Heart right ventricle (tissue), 16 donors: ENCODE data around the gene CYP19A1. TPM values are rescaled to one million over a fixed set of nuclear protein-coding genes. Genes with fewer than 3 reads are reported as not detected.

ENCODE experiments used
- ATAC-seq, 8 donors: fragments of 200-7000 bp; cut with Tn5 transposase; one replicate each; pipeline ENCODE4 v1.9.1; 2020; ENCODE audit warnings: mild to moderate bottlenecking in 8 of 8, moderate library complexity in 8 of 8, moderate number of reproducible peaks in 1 of 8
- DNase-seq, 2 donors: peaks; one replicate each; pipeline ENCODE4 v3.0.0-alpha.2; 2020
- H3K27ac ChIP-seq, 10 donors: fragments of 200-600 bp; sonication (generic) in 2 of 10; one replicate each; pipeline versions ENCODE4 v1.5.0 to v1.8.0; 2020 to 2022; ENCODE audit warnings: mild to moderate bottlenecking in 3 of 10
- H3K27me3 ChIP-seq, 7 donors: fragments of 200-600 bp; one replicate each; pipeline ENCODE4 v1.8.0; 2021 to 2022; ENCODE audit warnings: mild to moderate bottlenecking in 2 of 7
- H3K36me3 ChIP-seq, 9 donors: fragments of 200-600 bp; sonication (generic) in 1 of 9; one replicate each; pipeline versions ENCODE4 v1.5.0 to v1.8.0; 2020 to 2022; ENCODE audit warnings: mild to moderate bottlenecking in 2 of 9
- H3K4me1 ChIP-seq, 9 donors: fragments of 200-600 bp; sonication (generic) in 1 of 9; one replicate each; pipeline versions ENCODE4 v1.5.0 to v1.8.0; 2020 to 2022; ENCODE audit warnings: mild to moderate bottlenecking in 4 of 9
- H3K4me3 ChIP-seq, 10 donors: fragments of 200-600 bp; sonication (generic) in 2 of 10; one replicate each; pipeline versions ENCODE4 v1.5.0 to v1.8.0; 2020 to 2022; ENCODE audit warnings: mild to moderate bottlenecking in 7 of 10, moderate library complexity in 2 of 10
- H3K9me3 ChIP-seq, 11 donors: fragments of 200-600 bp in 10 of 11; sonication (generic) in 2 of 11; one replicate each; pipeline versions ENCODE4 v1.5.0 to v1.8.0; 2013 to 2022; ENCODE audit warnings: mild to moderate bottlenecking in 2 of 11, control low read depth in 1 of 11, moderate library complexity in 1 of 11
- WGBS, 2 donors: extraction: QIAGEN DNeasy Blood & Tissue Kit; methylation state at CpG; one replicate each; pipeline ENCODE4 v1.1.7; 2013; ENCODE audit warnings: inconsistent platforms in 1 of 2; 5-methylcytosine and 5-hydroxymethylcytosine counted together
- intact Hi-C, 10 donors: fragments of 100-400 bp; cut with DNase I; formaldehyde crosslinking; loops; one replicate each; pipeline versions ENCODE4 v1.11.1 to v1.14.2; 2022
- polyA plus RNA-seq, 2 donors: library from polyadenylated mRNA; stranded (reverse); fragments of 200-250 nt; gene quantifications; one replicate each; pipeline ENCODE4 v1.2.3, GENCODE V29; 2013
- total RNA-seq, 10 donors: library from RNA; stranded (reverse); fragmentation: NEBNext Ultra II Directional in 3 of 10; extraction: Animal tissue kit (Norgen Biotek cat#: 25700) in 3 of 10; gene quantifications; one replicate each; pipeline versions ENCODE4 v1.2.1 to v1.2.4, GENCODE V29; 2021 to 2023
- TF ChIP-seq, protein P1 (sequence below), 9 donors: fragments of 200-600 bp; sonication (generic) in 2 of 9; IDR thresholded peaks; one replicate each; pipeline versions ENCODE4 v1.5.0 to v1.8.0; 2021 to 2022; ENCODE audit warnings: antibody characterized with exemption in 9 of 9, mild to moderate bottlenecking in 5 of 9, moderate library complexity in 1 of 9
- donor health status: Arrhythmogenic right ventricular cardiomyopathy.
- donor health status: ischemic (EF 13 %, LVEDD 7.1; RV severe dilation, severe dysfunction).
- donor health status: healthy with polysubstance abuse.
- donor health status: DM: no; HTN: yes; CAD: no.
- donor health status: DM: no; HTN: no; CAD: no.
- donor health status: ischemic (EF 25% LVEDD 6.9; RV normal size, moderate dysfunction).
- donor health status: ischemic (EF 25% LVEDD 5.7; RV mildly dilated, moderate dysfunction).
- donor health status: healthy.
- donor health status: DM: yes; HTN: yes; CAD: no.
- donor health status: Ischemic cardiomyopathy.
- donor health status: ischemic (EF 35%, LVEDD 5.7; RV mildly dilated, moderate dysfunction).
- donor health status: nonischemic (EF 11% LVEDD 7.7; RV severe dilation, severe dysfunction).
- donor health status: DM: yes; HTN: yes; CAD: no.
- donor health status: PGD.
- donor health status: ischemic (EF 29% LVEDD 5.4; RV normal size, mild dysfunction).
- donor health status: nonischemic (EF 23%, LVEDD 6.1; RV moderate dilation, normal function).

The CYP19A1 gene
- total and polyA plus RNA-seq, 12 donors, result 0.26 to 1.9 (median 0.68) TPM; not detected in 3

DNA sequence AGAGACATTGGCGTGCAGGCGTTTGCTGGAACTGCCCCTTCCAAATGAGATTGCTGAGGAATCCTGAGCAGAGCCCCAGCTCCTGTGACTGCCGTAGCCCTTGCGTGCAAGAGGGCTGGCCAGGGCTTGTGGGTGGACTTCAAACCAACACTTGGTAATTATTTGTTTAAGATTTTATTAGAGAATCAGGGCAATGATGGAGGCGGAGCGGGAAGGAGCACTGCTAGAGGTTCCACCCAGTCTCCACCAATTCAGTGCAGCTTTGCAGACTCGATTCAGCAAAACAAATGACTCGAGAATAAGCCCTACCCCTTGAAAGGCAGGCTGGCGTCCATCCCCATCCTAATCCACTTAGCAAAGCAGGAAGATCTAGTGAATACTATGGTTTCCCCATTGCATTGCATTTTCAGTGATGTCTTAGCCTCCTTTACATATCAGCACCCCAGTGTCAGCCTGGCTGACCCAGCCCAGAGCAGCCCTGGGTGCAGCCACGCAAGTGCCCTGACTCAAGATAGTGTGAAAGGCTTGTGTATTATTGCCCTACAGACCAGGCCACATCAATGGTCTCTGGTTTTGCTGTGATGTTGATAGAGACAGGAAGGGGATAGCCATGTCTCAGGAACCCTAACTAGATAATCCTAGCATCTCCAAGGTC is 29.1 kb upstream of the CYP19A1 start:
- TF ChIP-seq, protein P1, sequence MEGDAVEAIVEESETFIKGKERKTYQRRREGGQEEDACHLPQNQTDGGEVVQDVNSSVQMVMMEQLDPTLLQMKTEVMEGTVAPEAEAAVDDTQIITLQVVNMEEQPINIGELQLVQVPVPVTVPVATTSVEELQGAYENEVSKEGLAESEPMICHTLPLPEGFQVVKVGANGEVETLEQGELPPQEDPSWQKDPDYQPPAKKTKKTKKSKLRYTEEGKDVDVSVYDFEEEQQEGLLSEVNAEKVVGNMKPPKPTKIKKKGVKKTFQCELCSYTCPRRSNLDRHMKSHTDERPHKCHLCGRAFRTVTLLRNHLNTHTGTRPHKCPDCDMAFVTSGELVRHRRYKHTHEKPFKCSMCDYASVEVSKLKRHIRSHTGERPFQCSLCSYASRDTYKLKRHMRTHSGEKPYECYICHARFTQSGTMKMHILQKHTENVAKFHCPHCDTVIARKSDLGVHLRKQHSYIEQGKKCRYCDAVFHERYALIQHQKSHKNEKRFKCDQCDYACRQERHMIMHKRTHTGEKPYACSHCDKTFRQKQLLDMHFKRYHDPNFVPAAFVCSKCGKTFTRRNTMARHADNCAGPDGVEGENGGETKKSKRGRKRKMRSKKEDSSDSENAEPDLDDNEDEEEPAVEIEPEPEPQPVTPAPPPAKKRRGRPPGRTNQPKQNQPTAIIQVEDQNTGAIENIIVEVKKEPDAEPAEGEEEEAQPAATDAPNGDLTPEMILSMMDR (IDR thresholded peaks at IDR 0.05), result no peak
- ATAC-seq, result peak in 3 of 8 donors; percentile 44 to 64 (median 61)
- peak overlapping the region in 3 of 10 donors; percentile 27 to 55 (median 27) for H3K27ac ChIP-seq
- DNase-seq, result no peak
- intact Hi-C loops, result loop anchor here in 1 of 10 donors (10.0 kb wide), 1 partner anchor 53 kb away; no protein-coding TSS in a partner anchor
- 75 to 82% methylated on average over 10 of the region's 10 CpGs for WGBS, 2 donors
- no peak overlapping the region for H3K4me3 ChIP-seq
- no peaks in the 10 kb centered on the region for H3K36me3 ChIP-seq
- no peaks in the 10 kb centered on the region for H3K27me3 ChIP-seq
- no peaks in the 10 kb centered on the region for H3K9me3 ChIP-seq
- peaks cover 0 to 23% (median 6%) of the 10 kb centered on the region in 9 donors for H3K4me1 ChIP-seq

DNA sequence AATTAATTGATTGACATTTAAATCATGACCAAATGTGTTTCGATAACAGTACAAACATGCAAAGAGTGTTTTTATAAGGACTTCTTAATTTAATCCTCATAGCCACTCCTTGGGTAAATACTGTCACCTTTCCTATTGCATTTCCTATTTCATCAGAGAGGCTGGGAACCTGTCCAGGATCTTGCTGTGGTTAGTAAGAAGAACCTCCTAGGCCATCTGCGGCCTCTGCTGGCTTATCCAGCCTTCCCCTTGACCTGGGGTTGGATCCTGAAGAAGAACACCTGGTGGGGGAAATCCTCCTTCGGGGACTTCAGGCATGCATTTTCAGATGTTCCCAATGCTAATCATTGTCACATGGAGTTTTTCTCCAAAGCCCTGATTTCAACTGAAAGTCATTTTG is 28.5 kb upstream of the CYP19A1 start:
- intact Hi-C loops, result loop anchor here in 1 of 10 donors (10.0 kb wide), 1 partner anchor 52 kb away; no protein-coding TSS in a partner anchor
- WGBS, 2 donors, result 63 to 64% methylated on average over 3 of the region's 3 CpGs
- H3K36me3 ChIP-seq, result no peaks in the 10 kb centered on the region
- DNase-seq, result peak in 1 of 2 donors; percentile 19
- ATAC-seq, result peak in 5 of 8 donors; percentile 46 to 71 (median 56)
- H3K9me3 ChIP-seq, result no peaks in the 10 kb centered on the region
- H3K4me3 ChIP-seq, result no peak overlapping the region
- peaks cover 0 to 23% (median 6%) of the 10 kb centered on the region in 9 donors for H3K4me1 ChIP-seq
- TF ChIP-seq, protein P1 (IDR thresholded peaks at IDR 0.05), result peak in 1 of 9 donors; percentile 33
- H3K27me3 ChIP-seq, result no peaks in the 10 kb centered on the region
- H3K27ac ChIP-seq, result no peak overlapping the region

DNA sequence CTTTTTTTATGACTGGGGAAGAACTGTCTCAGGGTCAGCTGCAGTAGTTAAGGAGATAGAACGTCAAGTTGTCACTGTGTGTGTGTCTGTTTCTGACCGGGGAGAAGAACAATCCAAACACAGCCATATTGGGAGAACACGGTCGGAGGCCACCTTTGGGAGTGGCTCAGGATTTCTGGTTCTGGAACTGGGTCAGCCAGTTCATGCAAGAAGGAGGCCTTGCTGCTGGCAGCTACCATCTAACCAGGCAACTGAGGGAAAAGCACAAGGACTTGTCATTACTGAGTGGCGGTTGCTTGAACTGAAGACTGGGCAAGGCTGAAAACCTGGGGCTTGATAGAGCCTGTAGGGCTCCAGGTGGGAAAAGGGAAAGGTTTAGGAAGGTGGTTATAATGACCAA is 27.7 kb upstream of the CYP19A1 start:
- H3K36me3 ChIP-seq, result no peaks in the 10 kb centered on the region
- WGBS, 2 donors, result 80 to 87% methylated on average over 5 of the region's 5 CpGs
- intact Hi-C loops, result loop anchor here in 1 of 10 donors (10.0 kb wide), 1 partner anchor 51 kb away; no protein-coding TSS in a partner anchor
- no peaks in the 10 kb centered on the region for H3K9me3 ChIP-seq
- peaks cover 0 to 23% (median 6%) of the 10 kb centered on the region in 9 donors for H3K4me1 ChIP-seq
- no peak overlapping the region for H3K27ac ChIP-seq
- H3K27me3 ChIP-seq, result no peaks in the 10 kb centered on the region
- no peak overlapping the region for H3K4me3 ChIP-seq
- no peak for DNase-seq
- no peak for ATAC-seq
- TF ChIP-seq, protein P1 (IDR thresholded peaks at IDR 0.05), result no peak

DNA sequence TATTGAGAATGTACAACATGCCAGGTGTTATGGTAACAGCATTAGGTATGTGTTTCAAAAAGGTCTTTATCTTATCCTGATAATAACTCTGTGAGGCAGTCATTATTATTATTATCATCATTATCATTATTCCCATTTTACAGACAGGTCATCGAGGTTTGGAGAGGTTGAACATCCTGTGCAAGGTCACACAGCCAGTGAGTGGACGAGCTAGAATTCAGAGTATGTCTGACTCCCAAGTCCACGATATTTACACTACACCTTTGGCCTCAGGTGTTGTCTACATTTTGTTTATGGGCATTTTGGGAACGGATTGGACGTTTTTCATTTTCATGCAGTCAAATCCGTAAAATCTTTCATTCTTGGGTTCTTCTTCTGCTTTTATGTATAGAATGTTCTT is 27.0 kb upstream of the CYP19A1 start:
- Histone ChIP-seq H3K36me3 (no peaks in the 10 kb centered on the region), H3K4me1 (peaks cover 0 to 23% (median 6%) of the 10 kb centered on the region in 9 donors), H3K9me3 (no peaks in the 10 kb centered on the region), H3K27me3 (no peaks in the 10 kb centered on the region), H3K27ac (no peak overlapping the region), H3K4me3 (no peak overlapping the region)
- DNase-seq (no peak), ATAC-seq (no peak)
- TF ChIP-seq, protein P1 (IDR thresholded peaks at IDR 0.05), result no peak
- intact Hi-C loops, result loop anchor here in 1 of 10 donors (10.0 kb wide), 1 partner anchor 51 kb away; no protein-coding TSS in a partner anchor
- WGBS, 2 donors, result 89 to 93% methylated on average over 6 of the region's 6 CpGs
